ENCODE data around the gene PDE9A. TPM values are rescaled to one million over a fixed set of nuclear protein-coding genes. Genes with fewer than 3 reads are reported as not detected.

PDE9A gene
- total and polyA plus RNA-seq, 2 of the 4 experiments (the other 2 are of a cell fraction): 0.89 to 0.90 TPM

DNA sequence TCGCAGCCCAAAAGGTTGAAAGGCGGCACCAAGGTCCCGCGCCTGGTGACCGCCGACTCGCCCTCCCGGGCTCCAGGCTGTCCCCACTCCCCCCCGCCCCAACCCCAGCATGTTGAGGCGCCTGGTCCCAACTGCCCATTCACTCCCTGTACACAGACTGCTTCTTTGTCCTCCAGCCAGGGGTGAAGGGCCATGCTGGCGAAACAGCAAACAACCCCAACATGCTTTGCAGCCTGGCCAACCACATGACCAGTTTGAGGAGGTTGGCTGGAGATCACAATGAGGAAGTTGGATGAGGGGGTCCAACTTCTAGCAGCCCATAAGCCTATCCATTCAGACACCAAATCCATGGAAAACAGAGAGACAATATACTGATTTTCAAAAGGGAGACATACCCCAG is 13.5 kb downstream of the PDE9A start:
- Histone ChIP-seq H2BK20ac (ENCODE audit: low read depth, low read length) (no peak overlapping the region), H3K27ac (ENCODE audit: insufficient read depth, low read length) (no peak overlapping the region), H3K9me3 (ENCODE audit: control insufficient read depth, insufficient read depth, low read length) (no peaks in the 10 kb centered on the region), H2BK120ac (ENCODE audit: low read depth, low read length) (no peak overlapping the region), H3K18ac (ENCODE audit: low read depth, low read length) (no peak overlapping the region), H2AK9ac (replicated peaks; ENCODE audit: low read depth, low read length, poor library complexity) (no peak overlapping the region), H3K36me3 (ENCODE audit: control insufficient read depth, insufficient read depth, low read length) (no peaks in the 10 kb centered on the region), H4K8ac (ENCODE audit: low read depth in 2 of 2, low read length in 2 of 2) (no peak overlapping the region), H3K9me1 (ENCODE audit: insufficient read depth, low read length) (peaks cover 11% of the 10 kb centered on the region), H3K4me1 (ENCODE audit: control insufficient read depth, insufficient read depth, low read length) (no peaks in the 10 kb centered on the region; the same call in 1 of the 2 replicates), H3K79me1 (ENCODE audit: low read depth in 1 of 2, low read length in 2 of 2) (0 out of 4 replicates have a peak, but pooled peaks cover 0 to 8% of the 10 kb centered on the region in 2 experiments), H3K23ac (ENCODE audit: low read depth, low read length) (no peak overlapping the region), H3K4me3 (ENCODE audit: insufficient read depth, low read depth, low read length) (no peak overlapping the region), H3K9ac (ENCODE audit: low read depth, low read length) (no peak overlapping the region), H3K4me2 (ENCODE audit: low read depth, low read length) (no peak overlapping the region), H3K14ac (replicated peaks; ENCODE audit: low read depth, low read length) (no peak overlapping the region), H2AK5ac (ENCODE audit: low read depth, low read length) (no peak overlapping the region), H3K27me3 (ENCODE audit: control insufficient read depth, insufficient read depth, low read length) (peaks cover 4% of the 10 kb centered on the region; the same call in 1 of the 2 replicates), H4K91ac (ENCODE audit: insufficient read depth, low read depth, low read length) (no peak overlapping the region), H3K4ac (ENCODE audit: low read depth, low read length) (no peak overlapping the region), H4K20me1 (ENCODE audit: insufficient read depth, low read length) (peaks cover 6% of the 10 kb centered on the region), H3K56ac (ENCODE audit: extremely low read depth, insufficient read depth, low read length) (no peak overlapping the region), H2AFZ (replicated peaks; ENCODE audit: low read length, poor library complexity) (no peak overlapping the region), H2BK15ac (ENCODE audit: low read depth, low read length) (no peak overlapping the region), H2BK5ac (ENCODE audit: low read depth, low read length, poor library complexity, severe bottlenecking) (no peak overlapping the region), H4K5ac (ENCODE audit: low read depth, low read length) (no peak overlapping the region)
- ChIA-PET CTCF (no interaction called here), POLR2A (ENCODE audit: unreplicated experiment) (no interaction called here)
- no TSS peak for BruUV-seq (replicated peaks)
- dilution Hi-C loops (cut with HindIII; ENCODE audit: low sequenced_read_pairs, unreplicated experiment): no loop called here
- DNase-seq: no peak
- TF ChIP-seq RCOR1 (IDR thresholded peaks at IDR 0.05; ENCODE audit: insufficient replicate concordance, low read length): no peak
- no peak for TF ChIP-seq SMC3 (IDR thresholded peaks at IDR 0.05; ENCODE audit: low read depth, low read length)
- no peak for TF ChIP-seq RAD21 (IDR thresholded peaks at IDR 0.05; ENCODE audit: low read length)
- no peak for TF ChIP-seq MXI1 (IDR thresholded peaks at IDR 0.05; ENCODE audit: borderline replicate concordance, low read depth, low read length)
- TF ChIP-seq NFE2L2 (IDR thresholded peaks at IDR 0.05; ENCODE audit: low read depth, low read length): no peak
- TF ChIP-seq ELK1 (IDR thresholded peaks at IDR 0.05; ENCODE audit: borderline replicate concordance, low read depth, low read length): no peak
- TF ChIP-seq FOS (IDR thresholded peaks at IDR 0.05; ENCODE audit: low read depth, low read length): no peak
- TF ChIP-seq MAZ (IDR thresholded peaks at IDR 0.05; ENCODE audit: borderline replicate concordance, low read depth, low read length): no peak
- no peak for TF ChIP-seq CTCF (conservative IDR thresholded peaks at IDR 0.05; ENCODE audit: low read depth, low read length)
- no peak for TF ChIP-seq CEBPB (IDR thresholded peaks at IDR 0.05; ENCODE audit: low read depth, low read length)
- TF ChIP-seq RFX5 (IDR thresholded peaks at IDR 0.05; ENCODE audit: low read depth, low read length): no peak
- no peak for TF ChIP-seq MAFK (IDR thresholded peaks at IDR 0.05; ENCODE audit: low read depth, low read length)
- no peak for TF ChIP-seq POLR2A (IDR thresholded peaks at IDR 0.05; ENCODE audit: low read depth, low read length)
- no peak for TF ChIP-seq USF2 (IDR thresholded peaks at IDR 0.05; ENCODE audit: low read depth, low read length)
- TF ChIP-seq BHLHE40 (IDR thresholded peaks at IDR 0.05; ENCODE audit: low read depth, low read length): no peak
- WGBS, 2 experiments (ENCODE audit: extremely low coverage in 2 of 2, insufficient read length in 1 of 2): no CpG with 5 or more reads among the region's 11 CpGs
- no peak for ATAC-seq (ENCODE audit: low read depth)
- in situ Hi-C loops (cut with MboI; ENCODE audit: low sequenced_read_pairs): no loop called here
- intact Hi-C loops (cut with micrococcal nuclease): no loop called here
